Measurements from ENCODE around the gene INPP5D. TPM values are rescaled to one million over a fixed set of nuclear protein-coding genes. Genes with fewer than 3 reads are reported as not detected.
A peak's percentile ranks its signal among the peaks of the same experiment; 100 is the strongest.

INPP5D gene
- total RNA-seq, 1 donor from 2014 or later, result 29.4 TPM

DNA sequence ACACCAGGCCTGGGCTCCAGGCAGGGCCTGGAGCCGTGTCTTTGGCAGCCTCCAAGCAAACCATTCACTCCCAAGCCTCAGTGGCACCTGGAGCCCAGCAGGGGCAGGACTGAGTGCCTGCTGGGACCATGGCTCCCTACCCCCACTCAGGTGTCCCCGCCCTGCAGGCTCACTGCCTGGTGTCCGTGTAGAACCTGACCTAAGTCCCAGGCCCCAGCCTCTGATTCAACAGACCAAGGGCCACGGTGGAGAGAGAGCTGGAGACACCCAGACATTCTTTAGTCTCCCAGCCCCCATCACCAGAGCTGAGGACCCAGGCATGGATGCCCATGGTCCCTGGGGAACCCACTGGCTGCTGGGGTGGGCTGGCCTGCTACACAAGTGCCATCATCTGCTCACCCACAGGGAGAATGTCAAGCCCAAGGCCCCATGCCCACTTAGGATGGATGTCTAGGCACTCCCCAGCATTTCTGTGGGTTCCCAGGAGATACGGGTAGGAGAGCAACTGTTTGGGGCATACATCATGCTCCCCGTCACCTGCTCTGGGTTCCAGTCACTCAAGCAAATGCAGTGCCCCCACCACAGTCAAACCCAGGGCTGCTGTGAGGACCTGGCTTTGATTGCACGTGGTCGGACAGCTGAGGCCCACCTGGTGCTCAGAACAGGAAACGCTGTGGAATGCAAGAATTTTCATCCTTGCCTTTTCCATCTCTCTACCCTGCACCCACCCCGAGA, 148.4 kb downstream of the INPP5D start:
- no peak for DNase-seq (ENCODE audit: low read depth in 2 of 2)

DNA sequence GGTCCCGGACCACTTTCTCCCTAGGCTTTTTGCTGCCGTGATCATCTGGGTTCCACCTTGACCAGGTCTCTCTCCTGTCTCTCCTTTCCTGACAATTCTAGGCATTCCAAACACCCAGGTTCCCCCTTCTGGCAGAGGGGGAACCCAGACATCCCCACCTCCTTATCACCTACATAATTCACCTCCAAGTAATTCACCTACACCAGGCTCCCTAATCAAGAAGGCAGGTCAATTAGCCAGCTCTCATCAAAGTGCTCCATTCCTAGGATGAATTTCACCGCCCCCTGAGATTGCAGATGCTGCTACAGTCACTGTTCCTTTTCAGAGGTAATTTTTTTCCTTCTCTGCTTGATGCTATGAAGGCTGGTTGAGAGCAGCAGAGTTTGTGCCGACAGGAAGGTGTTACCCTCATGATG, 149.0 kb downstream of the INPP5D start:
- DNase-seq (ENCODE audit: low read depth in 2 of 2), result no peak

DNA sequence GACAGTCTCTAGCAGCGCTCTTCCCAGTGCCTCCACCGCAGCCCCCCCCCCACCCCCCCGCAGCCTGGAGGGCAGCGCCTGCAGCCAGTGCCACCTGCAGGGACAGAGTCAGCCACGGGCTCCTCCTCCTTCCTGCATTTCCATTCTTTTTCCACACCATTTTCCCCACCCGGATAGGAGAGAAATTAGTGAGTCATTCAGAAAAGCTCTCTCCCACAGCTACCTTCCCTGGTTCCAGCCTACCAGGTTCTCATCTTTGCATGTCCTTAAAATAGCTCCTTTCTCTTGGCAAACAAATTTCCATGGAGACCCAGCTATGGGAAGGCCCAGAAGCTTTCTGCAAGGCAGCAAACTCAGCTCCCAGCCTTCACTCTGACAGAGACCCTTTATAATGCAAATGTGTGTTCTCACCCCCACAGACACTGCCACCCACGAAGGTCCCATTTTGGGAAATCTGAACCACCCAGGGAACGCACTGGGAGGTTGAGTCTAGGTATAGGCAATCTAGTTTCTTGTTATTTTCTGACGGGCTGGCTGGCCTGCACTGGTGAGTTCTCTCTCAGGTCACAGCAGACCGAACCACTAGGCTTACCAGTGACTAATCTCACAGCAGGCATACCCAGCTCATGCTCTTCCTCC, 149.5 kb downstream of the INPP5D start:
- DNase-seq (ENCODE audit: low read depth in 2 of 2), result peak; percentile 65 to 79

DNA sequence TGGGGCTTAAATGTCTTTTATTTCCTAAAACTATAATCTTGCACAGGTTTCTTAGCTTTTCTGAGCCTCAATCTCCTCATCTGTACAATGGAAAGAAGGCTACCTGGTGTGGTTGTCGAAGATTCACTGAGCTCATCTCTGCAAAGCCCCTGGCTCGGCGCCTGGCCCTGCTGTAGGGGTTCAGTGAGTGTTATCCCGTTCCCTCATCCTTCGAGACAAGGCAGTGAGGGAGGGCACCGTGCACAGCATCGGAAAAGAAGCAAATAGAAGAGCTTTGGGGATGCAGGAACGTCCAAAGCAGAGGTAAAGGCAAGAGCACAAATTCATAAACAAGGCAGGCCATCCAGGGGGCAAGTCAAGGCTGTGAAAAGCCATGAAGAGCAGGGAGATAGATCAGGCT, 150.1 kb downstream of the INPP5D start:
- no peak for DNase-seq (ENCODE audit: low read depth in 2 of 2)

DNA sequence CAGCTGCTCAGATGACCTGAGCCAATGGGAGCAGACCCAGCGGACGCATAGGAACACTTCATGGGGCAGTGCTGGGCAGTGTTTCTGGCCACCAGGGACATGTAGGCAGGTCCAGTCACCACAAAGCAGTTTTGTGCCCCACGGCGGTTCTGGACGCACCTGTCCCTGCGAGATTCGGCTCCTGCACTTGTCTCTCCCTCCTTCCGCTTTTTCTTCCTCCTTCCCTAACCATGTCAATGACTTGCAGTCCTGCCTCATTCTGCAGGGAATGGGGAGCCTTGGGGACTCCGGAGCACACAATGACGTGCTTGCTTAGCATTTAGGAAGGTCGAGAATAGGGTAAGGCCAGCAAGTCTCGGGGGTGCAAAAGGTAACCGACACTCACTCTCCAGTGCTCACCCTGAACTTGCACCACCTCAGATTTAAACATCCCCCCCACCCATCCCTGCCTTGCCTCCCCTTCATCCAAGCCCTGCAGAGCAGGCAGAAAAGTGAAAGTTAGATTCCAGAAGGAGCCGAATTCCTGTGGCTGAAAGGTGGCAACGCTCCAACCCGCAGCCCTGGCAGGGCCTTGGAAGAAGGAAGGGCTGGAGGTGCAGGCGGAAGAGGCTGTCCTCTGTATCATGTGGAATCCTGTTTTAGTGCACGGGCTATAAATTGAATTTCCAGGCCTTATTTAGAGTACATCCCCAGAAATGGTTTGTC, 150.9 kb downstream of the INPP5D start:
- peak in 1 of 2 donors; percentile 72 for DNase-seq (ENCODE audit: low read depth in 2 of 2)

DNA sequence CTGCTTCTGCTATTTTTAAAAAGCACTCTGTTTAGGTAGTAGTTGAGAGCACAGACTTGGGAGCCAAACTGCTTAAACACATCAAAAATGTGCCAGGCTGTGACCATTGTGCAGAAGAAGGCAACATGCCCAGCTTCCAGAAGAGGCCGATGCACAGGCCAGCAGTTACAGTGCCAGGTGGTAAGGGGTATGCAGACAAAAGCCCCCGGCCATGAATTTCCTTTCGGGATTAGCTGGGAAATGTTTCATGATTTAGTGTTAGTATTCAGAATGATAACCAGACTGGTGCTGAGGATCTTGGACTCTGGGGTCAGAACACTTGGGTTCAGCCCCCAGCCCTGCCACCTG, 151.4 kb downstream of the INPP5D start:
- DNase-seq (ENCODE audit: low read depth in 2 of 2), result no peak

DNA sequence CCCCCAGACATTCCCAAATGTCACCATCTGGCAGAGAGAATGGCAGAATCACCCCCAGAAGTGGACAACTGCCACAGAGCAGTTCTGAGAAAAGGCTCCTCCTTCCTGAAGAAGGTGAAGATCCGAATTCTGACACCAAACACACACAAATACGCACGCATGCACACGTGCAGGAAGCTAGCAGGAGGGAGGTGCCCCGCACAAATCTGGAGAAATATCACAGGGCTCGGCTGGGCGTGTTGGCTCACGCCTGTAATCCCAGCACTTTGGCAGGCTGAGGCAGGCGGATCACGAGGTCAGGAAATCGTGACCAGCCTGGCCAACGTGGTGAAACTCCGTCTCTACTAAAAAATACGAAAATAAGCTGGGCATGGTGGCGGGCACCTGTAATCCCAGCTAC, 152.9 kb downstream of the INPP5D start:
- DNase-seq (ENCODE audit: low read depth in 2 of 2), result no peak

DNA sequence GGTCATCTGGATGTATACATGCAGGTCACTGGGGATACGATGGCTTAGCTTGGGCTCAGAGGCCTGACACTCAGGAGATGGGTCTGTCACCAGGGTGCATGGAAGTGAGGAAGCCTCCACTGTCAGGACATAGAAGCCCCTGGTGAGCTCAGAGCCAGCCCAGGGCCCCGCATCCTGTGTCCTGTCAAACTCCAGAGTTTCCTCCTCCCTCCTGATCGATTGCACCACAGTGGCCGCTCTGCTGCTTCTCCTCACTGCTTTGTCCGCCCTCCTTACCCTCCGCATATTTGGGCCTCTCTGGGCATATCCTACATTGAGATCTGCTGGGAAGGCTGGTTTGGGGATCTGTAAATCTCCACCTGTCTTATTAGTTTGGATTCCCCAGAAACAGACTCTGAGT, 153.8 kb downstream of the INPP5D start:
- no peak for DNase-seq (ENCODE audit: low read depth in 2 of 2)

DNA sequence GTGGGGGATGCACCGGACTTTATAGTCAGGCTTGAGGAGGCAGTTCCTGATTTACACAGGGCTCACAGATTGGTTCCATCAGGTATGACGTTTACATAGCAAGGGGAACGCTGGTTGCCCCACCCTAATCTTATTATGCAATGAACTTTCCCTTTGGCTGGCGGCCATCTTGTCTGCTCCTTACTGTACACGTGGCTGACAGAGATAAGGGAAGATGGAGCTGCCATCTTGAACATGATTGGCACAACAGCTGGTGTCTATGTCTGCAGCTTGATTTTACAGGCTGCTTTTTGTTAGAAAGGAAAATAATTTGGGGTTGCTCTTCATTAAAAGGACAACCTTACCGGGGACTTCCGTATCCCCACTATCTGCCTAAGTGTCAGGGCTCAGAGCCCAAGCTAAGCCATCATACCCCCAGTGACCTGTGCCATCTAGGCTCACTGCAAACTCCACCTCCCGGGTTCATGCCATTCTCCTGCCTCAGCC, 157.8 kb downstream of the INPP5D start:
- DNase-seq (ENCODE audit: low read depth in 2 of 2), result no peak

DNA sequence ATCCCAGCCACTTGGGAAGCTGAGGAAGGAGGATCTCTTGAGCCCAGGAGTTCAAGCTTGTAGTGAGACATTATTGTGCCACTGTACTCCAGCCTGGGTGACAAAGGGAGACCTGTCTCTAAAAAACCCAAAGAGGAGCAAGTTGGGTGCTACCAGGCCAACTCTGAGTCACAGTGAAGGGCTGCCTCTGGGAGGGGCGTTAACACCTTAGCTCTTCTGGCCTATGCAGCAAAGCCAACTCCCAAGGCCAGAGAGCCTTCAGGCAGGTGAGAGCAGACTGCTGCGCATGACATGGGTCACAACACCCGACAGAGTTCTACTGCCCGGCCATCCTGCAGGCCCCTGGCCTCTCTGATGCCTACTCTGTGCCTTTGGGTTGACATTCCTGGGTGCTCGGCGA, 158.7 kb downstream of the INPP5D start:
- DNase-seq (ENCODE audit: low read depth in 2 of 2), result no peak

DNA sequence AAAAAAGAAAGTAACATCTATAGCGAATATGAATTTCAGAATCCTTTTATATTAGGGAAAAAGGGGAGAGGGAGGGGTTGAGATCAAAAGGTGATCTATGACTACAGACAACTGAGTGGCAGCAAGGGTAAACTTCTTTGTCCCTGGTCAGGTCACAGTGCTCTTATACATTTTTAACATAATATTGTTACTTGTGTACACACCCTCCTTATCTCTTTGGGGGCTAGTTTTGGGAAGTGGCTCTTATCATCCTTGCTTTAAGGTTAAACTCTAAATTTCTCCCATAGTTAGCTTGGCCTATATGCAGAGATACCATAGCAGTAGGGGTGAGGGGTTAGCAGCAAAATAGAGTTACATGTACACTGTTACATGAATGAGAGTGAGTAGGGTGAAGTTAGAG, 159.7 kb downstream of the INPP5D start:
- no peak for DNase-seq (ENCODE audit: low read depth in 2 of 2)

DNA sequence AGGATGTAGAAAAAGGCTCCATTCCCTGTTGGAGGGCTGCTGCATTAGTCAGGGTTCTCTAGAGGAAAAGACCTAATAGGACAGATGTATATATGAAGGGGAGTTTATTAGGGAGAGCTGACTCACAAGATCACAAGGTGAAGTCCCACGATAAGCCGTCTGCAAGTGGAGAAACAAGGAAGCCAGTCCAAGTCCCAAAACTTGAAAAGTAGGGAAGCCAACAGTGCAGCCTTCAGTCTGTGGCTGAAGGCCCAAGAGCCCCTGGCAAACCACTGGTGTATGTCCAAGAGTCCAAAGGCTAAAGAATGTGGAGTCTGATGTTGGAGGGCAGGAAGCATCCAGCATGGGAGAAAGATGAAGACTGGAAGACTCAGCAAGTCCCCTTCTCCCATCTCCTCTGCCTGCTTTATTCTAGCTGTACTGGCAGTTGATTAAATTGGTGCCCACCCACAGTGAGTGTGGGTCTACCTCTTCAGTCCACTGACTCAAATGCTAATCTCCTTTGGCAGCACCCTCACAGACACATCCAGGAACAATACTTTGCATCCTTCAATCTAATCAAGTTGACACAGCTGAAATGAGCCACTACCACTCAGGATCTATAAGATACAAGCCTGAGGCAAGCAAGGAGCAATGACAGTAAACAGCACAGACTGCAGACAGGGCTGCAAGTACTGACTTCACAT, 161.4 kb downstream of the INPP5D start:
- no peak for DNase-seq (ENCODE audit: low read depth in 2 of 2)

DNA sequence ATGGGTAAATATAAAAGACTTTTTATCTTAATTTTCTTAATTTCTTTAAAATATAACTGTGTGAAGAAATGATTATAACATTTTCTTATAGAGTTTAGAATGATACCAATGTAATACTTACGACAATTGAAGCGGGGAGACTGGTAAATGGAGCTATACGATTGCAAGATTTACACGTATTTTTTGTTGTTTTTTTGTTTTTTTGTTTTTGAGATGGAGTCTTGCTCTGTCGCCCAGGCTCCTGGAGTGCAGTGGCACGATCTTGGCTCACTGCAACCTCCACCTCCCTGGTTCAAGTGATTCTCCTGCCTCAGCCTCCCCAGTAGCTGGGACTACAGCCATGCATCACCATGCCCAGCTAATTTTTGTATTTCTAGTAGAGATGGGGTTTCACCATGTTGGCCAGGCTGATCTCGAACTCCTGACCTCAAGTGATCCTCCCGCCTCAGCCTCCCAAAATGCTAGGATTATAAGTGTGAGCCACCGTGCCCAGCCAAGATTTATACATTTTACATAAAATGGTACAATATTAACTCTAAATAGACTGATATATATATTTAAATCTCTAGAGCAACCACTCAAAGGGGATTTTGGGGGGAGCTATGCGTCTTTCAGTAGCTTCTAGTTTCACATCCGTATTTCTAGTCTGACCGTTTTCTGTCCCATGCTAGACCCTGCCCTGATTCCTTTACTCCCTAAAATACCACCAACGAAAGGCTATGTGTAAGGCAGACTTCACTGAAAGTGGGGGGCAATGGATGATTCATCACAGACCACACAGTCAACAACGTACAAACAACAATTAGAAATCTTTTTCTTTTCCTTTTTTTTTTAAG, 163.1 kb downstream of the INPP5D start:
- DNase-seq (ENCODE audit: low read depth in 2 of 2), result no peak

DNA sequence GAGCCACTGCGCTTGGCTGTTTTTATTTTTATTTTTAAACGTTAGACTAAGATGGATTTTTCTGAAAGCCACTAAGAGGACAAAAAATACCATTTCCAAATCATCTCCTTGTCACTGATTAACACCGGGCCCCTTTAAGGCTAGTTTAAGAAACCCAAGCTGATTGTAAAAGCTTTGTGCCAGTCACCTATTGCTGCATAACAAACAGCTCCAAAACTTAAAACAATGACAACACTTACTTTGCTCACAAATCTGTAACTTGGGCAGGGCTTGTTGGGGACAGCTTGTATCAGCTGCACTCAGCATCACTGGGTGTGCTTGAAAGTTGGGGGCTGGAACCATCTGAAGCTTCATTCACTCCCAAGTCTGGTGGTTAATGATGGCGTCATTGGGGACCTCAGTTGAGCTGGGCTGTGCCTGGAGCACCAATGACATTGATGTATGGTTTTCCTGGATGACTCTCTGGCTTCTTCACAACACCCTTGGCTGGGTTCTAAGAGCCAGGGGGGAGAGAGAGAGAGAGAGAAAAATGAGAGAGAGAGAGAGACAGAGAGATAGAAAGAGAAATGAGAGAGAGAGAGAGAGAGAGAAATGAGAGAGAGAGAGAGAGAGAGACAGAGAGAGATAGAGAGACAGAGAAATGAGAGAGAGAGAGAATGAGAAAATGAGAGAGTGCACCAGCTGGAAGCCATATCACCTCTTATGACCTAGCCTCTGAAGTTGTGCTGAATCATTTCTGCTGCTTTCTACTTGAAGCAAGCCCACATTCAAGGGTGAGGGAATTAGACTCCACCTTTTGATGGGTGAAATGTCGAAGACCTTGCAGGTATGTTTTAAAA, 165.3 kb downstream of the INPP5D start:
- no peak for DNase-seq (ENCODE audit: low read depth in 2 of 2)

DNA sequence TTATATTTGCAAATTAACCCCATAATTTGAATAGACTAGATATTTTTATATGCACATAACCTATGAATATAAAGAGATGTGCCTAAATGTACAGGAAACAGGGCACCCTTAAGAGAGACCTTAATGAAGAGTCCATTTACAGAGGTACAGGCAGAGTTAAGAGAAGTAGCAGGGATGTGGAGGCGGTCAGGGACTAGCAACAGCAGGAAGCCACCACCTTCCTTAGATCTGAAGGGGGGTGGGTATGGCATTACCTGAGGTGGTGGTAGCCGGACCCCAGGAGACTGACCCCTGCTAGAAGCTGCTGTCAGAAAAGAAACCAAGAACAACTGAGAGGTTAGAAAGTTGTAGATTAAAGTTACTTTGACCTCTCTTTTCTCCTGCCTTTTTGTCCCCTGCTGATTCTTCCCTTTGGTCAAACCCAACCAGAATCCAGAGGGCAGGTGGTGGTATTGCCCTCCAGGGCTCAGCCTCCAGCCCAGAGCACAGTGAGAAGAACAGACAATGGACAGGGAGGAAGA, 166.4 kb downstream of the INPP5D start:
- DNase-seq (ENCODE audit: low read depth in 2 of 2), result no peak

DNA sequence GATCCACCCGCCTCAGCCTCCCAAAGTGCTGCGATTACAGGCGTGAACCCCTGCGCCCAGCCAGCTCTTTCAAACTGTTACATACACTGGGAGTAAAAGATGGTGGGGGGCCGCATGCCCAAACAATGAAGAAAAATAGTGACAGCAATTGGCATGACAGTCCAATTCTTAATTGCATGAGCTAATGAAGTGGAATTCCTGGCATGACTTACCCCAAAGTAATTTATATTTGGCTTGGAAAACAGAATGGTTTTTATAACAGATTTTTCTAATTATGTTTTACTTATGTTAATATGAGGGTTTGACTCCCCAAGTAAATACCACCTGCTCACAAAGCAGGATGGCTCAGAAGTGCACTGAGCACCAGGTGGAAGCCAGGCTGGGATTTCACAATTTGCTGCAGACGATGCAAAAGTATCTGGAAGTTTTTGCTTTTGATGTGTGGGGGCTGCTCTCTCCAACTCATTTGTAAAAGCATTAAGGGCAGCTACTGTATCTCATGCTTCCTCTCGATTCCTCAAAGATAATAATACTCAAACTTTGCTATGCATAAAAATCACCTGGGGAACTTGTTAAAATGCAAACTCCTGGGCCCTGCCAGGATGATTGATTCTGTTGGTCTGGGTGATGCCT, 167.3 kb downstream of the INPP5D start:
- no peak for DNase-seq (ENCODE audit: low read depth in 2 of 2)

DNA sequence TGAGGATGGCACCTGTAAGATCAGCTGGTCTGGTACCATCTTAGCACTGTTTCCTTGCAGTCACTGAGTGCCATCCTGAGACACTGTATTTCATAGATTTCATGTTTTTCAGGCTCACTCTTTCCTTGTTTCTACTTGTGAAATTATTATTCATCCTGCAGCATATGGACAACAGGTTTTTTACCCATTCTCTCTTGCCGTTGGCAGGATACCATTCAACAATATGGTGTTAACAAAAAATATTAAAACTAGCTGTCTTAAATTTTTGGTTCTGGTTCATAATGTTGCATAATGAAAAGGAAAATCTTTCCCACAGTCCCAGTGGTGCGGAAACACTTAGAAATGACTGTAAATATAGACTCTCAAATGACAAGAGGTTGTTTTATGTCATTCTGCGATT, 168.2 kb downstream of the INPP5D start:
- no peak for DNase-seq (ENCODE audit: low read depth in 2 of 2)

DNA sequence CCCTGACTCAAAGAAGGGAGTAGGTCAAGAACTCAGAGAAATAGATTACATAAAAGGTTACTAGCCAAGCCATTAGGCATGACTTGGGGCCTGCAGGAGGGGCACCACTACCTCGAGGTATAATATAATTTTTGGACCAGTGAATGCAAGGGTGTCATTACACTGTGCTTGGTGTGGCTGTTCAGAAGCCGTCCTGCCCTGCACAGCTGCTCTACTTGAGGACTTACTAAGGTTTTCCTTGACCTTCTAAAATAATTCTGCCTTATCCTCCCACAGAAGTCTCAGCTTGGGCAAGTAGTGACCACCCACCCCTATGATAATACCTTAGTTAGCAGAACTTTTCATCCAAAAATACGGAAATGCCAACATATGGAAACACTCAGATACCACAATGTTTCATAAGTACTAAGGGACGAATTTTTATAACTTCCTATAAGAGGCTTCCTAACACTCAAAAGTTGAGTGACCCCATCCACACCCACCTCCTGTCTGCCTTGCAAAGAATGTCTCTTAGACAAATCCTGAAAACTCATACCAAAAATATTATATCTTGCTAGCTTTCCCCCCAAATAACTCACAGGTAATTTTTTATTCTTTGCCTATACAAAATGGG, 173.6 kb downstream of the INPP5D start:
- no peak for DNase-seq (ENCODE audit: low read depth in 2 of 2)

DNA sequence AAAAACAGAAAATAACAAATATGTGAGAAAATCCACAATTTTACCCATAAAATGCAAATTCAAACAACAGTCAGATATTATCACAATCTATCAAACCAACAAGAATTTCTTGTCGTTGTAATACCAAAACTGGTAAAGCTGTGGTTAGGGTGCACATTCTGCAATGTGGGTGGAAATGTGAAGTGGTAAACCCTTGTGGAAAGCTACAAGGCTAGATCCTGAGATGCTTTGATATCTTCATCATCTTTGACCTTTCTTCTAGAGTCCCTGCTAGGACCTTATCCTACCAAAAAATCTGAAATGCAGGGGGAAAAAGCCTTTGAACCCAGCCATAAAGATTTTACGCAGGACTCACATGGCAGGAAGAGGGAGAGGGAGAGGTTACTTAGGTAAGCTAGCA, 174.1 kb downstream of the INPP5D start:
- DNase-seq (ENCODE audit: low read depth in 2 of 2), result no peak
